Calu3 (cell line): ENCODE results near the gene MAN1C1. TPM values are rescaled to one million over a fixed set of nuclear protein-coding genes. Genes with fewer than 3 reads are reported as not detected.

Source experiments
- BruUV-seq: library from RNA; stranded (reverse); fragments of 400-500 nt; replicated peaks from 2 replicates; lab custom pipeline; 2021; lab: Mats Ljungman, UMichigan
- CTCF ChIA-PET: fragments of 300-600 bp; sonication (Branson Sonifier 250); formaldehyde crosslinking; loops from one replicate; lab custom pipeline; 2022; ENCODE audit warnings: antibody characterized with exemption; lab: Charles Lee
- DNase-seq: peaks from one replicate; pipeline ENCODE4 v3.0.0; 2022
- H3K27ac Mint-ChIP-seq: one replicate; pipeline ENCODE4 v1.8.0; 2022; ENCODE audit warnings: mixed read lengths; ENCODE audit not compliant: unreplicated experiment
- H3K27me3 Mint-ChIP-seq: one replicate; pipeline ENCODE4 v1.8.0; 2022; ENCODE audit warnings: mixed read lengths; ENCODE audit not compliant: unreplicated experiment
- H3K36me3 Mint-ChIP-seq: one replicate; pipeline ENCODE4 v1.8.0; 2022; ENCODE audit warnings: mild to moderate bottlenecking, moderate library complexity, mixed read lengths; ENCODE audit not compliant: insufficient read depth, unreplicated experiment
- H3K4me1 Mint-ChIP-seq: one replicate; pipeline ENCODE4 v1.8.0; 2022; ENCODE audit warnings: mild to moderate bottlenecking, low read depth, mixed read lengths; ENCODE audit not compliant: unreplicated experiment
- H3K4me3 Mint-ChIP-seq: one replicate; pipeline ENCODE4 v1.8.0; 2022; ENCODE audit warnings: mild to moderate bottlenecking, low read depth, moderate library complexity, mixed read lengths; ENCODE audit not compliant: unreplicated experiment
- H3K9me3 Mint-ChIP-seq: one replicate; pipeline ENCODE4 v1.8.0; 2022; ENCODE audit warnings: low read depth, mixed read lengths; ENCODE audit not compliant: unreplicated experiment
- CTCF ChIP-seq: fragments of 200-600 bp; IDR thresholded peaks from one replicate; pipeline ENCODE4 v1.8.0; 2022; ENCODE audit warnings: antibody characterized with exemption; ENCODE audit not compliant: unreplicated experiment
- intact Hi-C: fragments of 100-400 bp; cut with micrococcal nuclease; formaldehyde crosslinking; loops from one replicate; pipeline ENCODE4 v1.10.0; 2022; ENCODE audit not compliant: unreplicated experiment
- total RNA-seq: library from RNA; stranded (reverse); gene quantifications from 2 replicates; pipeline ENCODE4 v1.2.3, GENCODE V29; 2022

The MAN1C1 gene
- total RNA-seq, 1 experiment from 2014 or later = 0.14 TPM

- intact Hi-C loops = no loop called here
- no peak for TF ChIP-seq CTCF
- no peak overlapping the region for H3K27ac Mint-ChIP-seq
- no peak overlapping the region for H3K4me3 Mint-ChIP-seq
- CTCF ChIA-PET = no interaction called here
- H3K4me1 Mint-ChIP-seq = peaks cover 33% of the 10 kb centered on the region
- H3K36me3 Mint-ChIP-seq = peaks cover 7% of the 10 kb centered on the region
- peaks cover 47% of the 10 kb centered on the region for H3K27me3 Mint-ChIP-seq
- no TSS peak for BruUV-seq
- H3K9me3 Mint-ChIP-seq = no peaks in the 10 kb centered on the region
- no peak for DNase-seq
Observed at GRCh38 chr1:25772164-25772563, 155.6 kb downstream of the MAN1C1 start.

GRCh38 chr1:25772692-25773245 is 156.2 kb downstream of the MAN1C1 start:
- H3K4me3 Mint-ChIP-seq = no peak overlapping the region
- intact Hi-C loops = no loop called here
- H3K36me3 Mint-ChIP-seq = peaks cover 7% of the 10 kb centered on the region
- H3K27ac Mint-ChIP-seq = no peak overlapping the region
- no peak for TF ChIP-seq CTCF
- H3K27me3 Mint-ChIP-seq = peaks cover 47% of the 10 kb centered on the region
- H3K4me1 Mint-ChIP-seq = peaks cover 33% of the 10 kb centered on the region
- no peak for DNase-seq
- no peaks in the 10 kb centered on the region for H3K9me3 Mint-ChIP-seq
- BruUV-seq = no TSS peak
- CTCF ChIA-PET = no interaction called here

- CTCF ChIA-PET = no interaction called here
- TF ChIP-seq CTCF = no peak
- peak; percentile 82 for DNase-seq
- no TSS peak for BruUV-seq
- peak overlapping the region; percentile 37 for H3K4me3 Mint-ChIP-seq
- intact Hi-C loops = no loop called here
- peaks cover 41% of the 10 kb centered on the region for H3K27me3 Mint-ChIP-seq
- no peaks in the 10 kb centered on the region for H3K9me3 Mint-ChIP-seq
- peaks cover 33% of the 10 kb centered on the region for H3K4me1 Mint-ChIP-seq
- peaks cover 7% of the 10 kb centered on the region for H3K36me3 Mint-ChIP-seq
- no peak overlapping the region for H3K27ac Mint-ChIP-seq
Observed at GRCh38 chr1:25773441-25774125, 157.0 kb downstream of the MAN1C1 start.

GRCh38 chr1:25774206-25774803 is 157.7 kb downstream of the MAN1C1 start:
- no TSS peak for BruUV-seq
- peaks cover 33% of the 10 kb centered on the region for H3K4me1 Mint-ChIP-seq
- CTCF ChIA-PET = interaction anchor here (1.4 kb wide), 1 partner anchor 18 kb away, joined by 3 read pairs; no protein-coding TSS in a partner anchor
- H3K36me3 Mint-ChIP-seq = peaks cover 2% of the 10 kb centered on the region
- H3K27ac Mint-ChIP-seq = no peak overlapping the region
- no peak for DNase-seq
- H3K27me3 Mint-ChIP-seq = peaks cover 34% of the 10 kb centered on the region
- no peak for TF ChIP-seq CTCF
- peak overlapping the region; percentile 37 for H3K4me3 Mint-ChIP-seq
- intact Hi-C loops = no loop called here
- no peaks in the 10 kb centered on the region for H3K9me3 Mint-ChIP-seq
